Smooth muscle cell (in vitro differentiated cells): ENCODE data around the gene MUSK. TPM values are rescaled to one million over a fixed set of nuclear protein-coding genes. Genes with fewer than 3 reads are reported as not detected.
"Not testable (repeated sequence)": the region's sequence is repeated elsewhere in the genome, so short reads cannot be mapped to it uniquely, and the experiment has no call there.

ENCODE experiments used
- DNase-seq: peaks from one replicate; lab custom pipeline; 2025; ENCODE audit not compliant: unreplicated experiment; lab: John Stamatoyannopoulos, UW
- H2AFZ ChIP-seq: fragments of 200-600 bp; sonication (generic); 2 replicates; pipeline ENCODE4 v1.6.0; 2016; ENCODE audit warnings: antibody characterized with exemption, low read depth, mild to moderate bottlenecking
- H3F3A ChIP-seq: fragments of 200-600 bp; sonication (generic); 2 replicates; pipeline ENCODE4 v1.6.0; 2017; ENCODE audit warnings: antibody characterized with exemption, low read depth
- H3K27ac ChIP-seq: fragments of 200-600 bp; sonication (generic); 2 replicates; pipeline ENCODE4 v1.5.1; 2016; ENCODE audit warnings: low read depth, mild to moderate bottlenecking
- H3K27me3 ChIP-seq: fragments of 200-600 bp; sonication (generic); 2 replicates; pipeline ENCODE4 v1.6.1; 2016; ENCODE audit warnings: low read depth, mild to moderate bottlenecking
- H3K36me3 ChIP-seq: fragments of 200-600 bp; sonication (generic); 2 replicates; pipeline ENCODE4 v1.5.1; 2016; ENCODE audit warnings: low read depth
- H3K4me1 ChIP-seq: fragments of 200-600 bp; sonication (generic); 2 replicates; pipeline ENCODE4 v1.5.1; 2016; ENCODE audit warnings: low read depth
- H3K4me2 ChIP-seq: fragments of 200-600 bp; sonication (generic); 2 replicates; pipeline ENCODE4 v1.6.0; 2016; ENCODE audit warnings: mild to moderate bottlenecking
- H3K4me3 ChIP-seq: fragments of 200-600 bp; sonication (generic); 2 replicates; pipeline ENCODE4 v1.5.1; 2016; ENCODE audit warnings: mild to moderate bottlenecking
- H3K79me2 ChIP-seq: fragments of 200-600 bp; sonication (generic); 2 replicates; pipeline ENCODE4 v1.6.0; 2016; ENCODE audit warnings: low read depth, mild to moderate bottlenecking
- H3K9ac ChIP-seq: fragments of 200-600 bp; sonication (generic); 2 replicates; pipeline ENCODE4 v1.6.0; 2016; ENCODE audit warnings: low read depth
- H3K9me3 ChIP-seq: fragments of 200-600 bp; sonication (generic); replicated peaks from 2 replicates; pipeline ENCODE4 v1.5.1; 2016; ENCODE audit warnings: low read depth
- H4K20me1 ChIP-seq: fragments of 200-600 bp; sonication (generic); 2 replicates; pipeline ENCODE4 v1.6.0; 2016; ENCODE audit warnings: low read depth
- CTCF ChIP-seq: fragments of 200-600 bp; sonication (generic); IDR thresholded peaks from 2 replicates; pipeline ENCODE4 v1.5.1; 2017; ENCODE audit warnings: borderline replicate concordance, mild to moderate bottlenecking, antibody characterized with exemption; ENCODE audit not compliant: insufficient read depth, poor library complexity, severe bottlenecking
- WGBS: methylation state at CpG from one replicate; pipeline ENCODE4 v1.1.7; 2016; ENCODE audit warnings: low lambda C conversion rate; 5-methylcytosine and 5-hydroxymethylcytosine counted together
- polyA plus RNA-seq: library from polyadenylated mRNA; unstranded; fragments of >200 nt; fragmentation: Nextera tagmentation; extraction: Ambion mirVana; gene quantifications from 2 replicates; pipeline ENCODE4 v1.2.1, GENCODE V29; 2016
- total RNA-seq: library from RNA; depleted of rRNA; stranded (reverse); fragments of >200 nt; gene quantifications from 2 replicates; pipeline ENCODE4 v1.2.3, GENCODE V29; 2014

Gene MUSK
- total and polyA plus RNA-seq, 2 experiments from 2014 or later = not detected

GRCh38 chr9:110815361-110815760 lies 146.8 kb downstream of the MUSK start:
- TF ChIP-seq CTCF = no peak
- WGBS = 96% methylated on average over 1 of the region's 1 CpG
- Histone ChIP-seq H3K4me3 (no peak overlapping the region), H2AFZ (no peak overlapping the region), H3K9me3 (no peaks in the 10 kb centered on the region), H3K27me3 (no peaks in the 10 kb centered on the region), H3K9ac (no peak overlapping the region), H3K27ac (no peak overlapping the region), H3K36me3 (no peaks in the 10 kb centered on the region), H3F3A (no peaks in the 10 kb centered on the region), H3K4me1 (no peaks in the 10 kb centered on the region), H3K4me2 (no peak overlapping the region), H3K79me2 (no peaks in the 10 kb centered on the region), H4K20me1 (no peaks in the 10 kb centered on the region)
- DNase-seq = no peak

GRCh38 chr9:110820381-110820780 lies 151.8 kb downstream of the MUSK start:
- 58% methylated on average over 1 of the region's 1 CpG for WGBS
- no peak overlapping the region for H2AFZ ChIP-seq
- no peak overlapping the region for H3K4me2 ChIP-seq
- no peak overlapping the region for H3K4me3 ChIP-seq
- no peaks in the 10 kb centered on the region for H4K20me1 ChIP-seq
- H3K9me3 ChIP-seq = no peaks in the 10 kb centered on the region
- no peak for DNase-seq
- TF ChIP-seq CTCF = no peak
- H3K4me1 ChIP-seq = no peaks in the 10 kb centered on the region
- no peaks in the 10 kb centered on the region for H3K27me3 ChIP-seq
- H3K36me3 ChIP-seq = no peaks in the 10 kb centered on the region
- no peaks in the 10 kb centered on the region for H3K79me2 ChIP-seq
- H3K27ac ChIP-seq = no peak overlapping the region
- no peaks in the 10 kb centered on the region for H3F3A ChIP-seq
- no peak overlapping the region for H3K9ac ChIP-seq

- H3K9me3 ChIP-seq = no peaks in the 10 kb centered on the region
- no peak overlapping the region for H3K4me2 ChIP-seq
- no peak overlapping the region for H3K27ac ChIP-seq
- H3K27me3 ChIP-seq = no peaks in the 10 kb centered on the region
- no peak for DNase-seq
- H3K4me3 ChIP-seq = no peak overlapping the region
- H3K79me2 ChIP-seq = no peaks in the 10 kb centered on the region
- no peak overlapping the region for H2AFZ ChIP-seq
- no peaks in the 10 kb centered on the region for H3F3A ChIP-seq
- no peak for TF ChIP-seq CTCF
- H3K9ac ChIP-seq = no peak overlapping the region
- WGBS = 59% methylated on average over 1 of the region's 1 CpG
- H3K4me1 ChIP-seq = no peaks in the 10 kb centered on the region
- H3K36me3 ChIP-seq = no peaks in the 10 kb centered on the region
- H4K20me1 ChIP-seq = no peaks in the 10 kb centered on the region
Observed at GRCh38 chr9:110821064-110821463, 152.5 kb downstream of the MUSK start.

- not testable (repeated sequence) for H3K79me2 ChIP-seq, H2AFZ ChIP-seq, H4K20me1 ChIP-seq, H3K4me3 ChIP-seq, DNase-seq, H3K9ac ChIP-seq, H3F3A ChIP-seq, H3K27me3 ChIP-seq, H3K27ac ChIP-seq, H3K4me1 ChIP-seq, H3K9me3 ChIP-seq, H3K36me3 ChIP-seq, H3K4me2 ChIP-seq
Observed at GRCh38 chr9:110825129-110825528, 156.5 kb downstream of the MUSK start.
